ENCODE data around the gene TREX2.

DNA sequence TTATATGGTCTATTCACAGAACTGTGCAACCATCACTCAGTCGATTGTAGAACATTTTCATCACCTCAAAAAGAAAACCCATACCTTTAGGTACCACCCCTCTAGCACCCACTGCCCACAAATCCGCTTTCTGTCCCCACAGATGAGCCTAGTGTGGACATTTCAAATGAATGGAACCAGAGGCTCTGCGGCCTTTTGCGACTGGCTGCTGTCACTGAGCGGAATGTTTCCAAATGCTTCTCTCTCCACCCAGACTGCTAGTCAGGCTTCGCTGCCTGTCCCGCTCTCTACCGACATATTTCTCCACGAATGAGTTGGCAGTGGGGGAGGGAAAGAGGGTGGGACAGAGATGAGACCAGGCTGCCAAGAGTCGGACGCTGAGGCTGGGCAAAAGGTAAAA, 47.2 kb upstream of the TREX2 start:
- TF ChIP-seq, protein P1, sequence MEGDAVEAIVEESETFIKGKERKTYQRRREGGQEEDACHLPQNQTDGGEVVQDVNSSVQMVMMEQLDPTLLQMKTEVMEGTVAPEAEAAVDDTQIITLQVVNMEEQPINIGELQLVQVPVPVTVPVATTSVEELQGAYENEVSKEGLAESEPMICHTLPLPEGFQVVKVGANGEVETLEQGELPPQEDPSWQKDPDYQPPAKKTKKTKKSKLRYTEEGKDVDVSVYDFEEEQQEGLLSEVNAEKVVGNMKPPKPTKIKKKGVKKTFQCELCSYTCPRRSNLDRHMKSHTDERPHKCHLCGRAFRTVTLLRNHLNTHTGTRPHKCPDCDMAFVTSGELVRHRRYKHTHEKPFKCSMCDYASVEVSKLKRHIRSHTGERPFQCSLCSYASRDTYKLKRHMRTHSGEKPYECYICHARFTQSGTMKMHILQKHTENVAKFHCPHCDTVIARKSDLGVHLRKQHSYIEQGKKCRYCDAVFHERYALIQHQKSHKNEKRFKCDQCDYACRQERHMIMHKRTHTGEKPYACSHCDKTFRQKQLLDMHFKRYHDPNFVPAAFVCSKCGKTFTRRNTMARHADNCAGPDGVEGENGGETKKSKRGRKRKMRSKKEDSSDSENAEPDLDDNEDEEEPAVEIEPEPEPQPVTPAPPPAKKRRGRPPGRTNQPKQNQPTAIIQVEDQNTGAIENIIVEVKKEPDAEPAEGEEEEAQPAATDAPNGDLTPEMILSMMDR (IDR thresholded peaks at IDR 0.05) = no peak
- TF ChIP-seq POLR2AphosphoS5 (IDR thresholded peaks at IDR 0.05) = no peak

Data from breast epithelium (tissue), 3 donors.